Hematopoietic multipotent progenitor cell treated with erythropoietin and hydrocortisone succinate and interleukin-3 and kit ligand, for 17 days (in vitro differentiated cells): Measurements from ENCODE around the gene PDSS1.
A peak's percentile ranks its signal among the peaks of the same experiment; 100 is the strongest.

Experiments used
- DNase-seq: peaks from one replicate; pipeline ENCODE4 v3.0.0-alpha.2; 2015; ENCODE audit warnings: low spot score

PDSS1 gene

GRCh38 chr10:26699631-26700030 lies 2.1 kb downstream of the PDSS1 start:
- no peak for DNase-seq

- DNase-seq: no peak
Measured at GRCh38 chr10:26700884-26701630, 3.6 kb downstream of the PDSS1 start.

GRCh38 chr10:26703096-26703495 lies 5.6 kb downstream of the PDSS1 start:
- DNase-seq: no peak

- DNase-seq: no peak
Measured at GRCh38 chr10:26703974-26704373, 6.5 kb downstream of the PDSS1 start.

GRCh38 chr10:26706206-26706605 lies 8.7 kb downstream of the PDSS1 start:
- DNase-seq: no peak

- DNase-seq: no peak
Measured at GRCh38 chr10:26706936-26707335, 9.4 kb downstream of the PDSS1 start.

GRCh38 chr10:26711324-26711723 lies 13.8 kb downstream of the PDSS1 start:
- DNase-seq: no peak

- no peak for DNase-seq
Measured at GRCh38 chr10:26714415-26715136, 17.1 kb downstream of the PDSS1 start.

GRCh38 chr10:26715137-26715487 lies 17.6 kb downstream of the PDSS1 start:
- DNase-seq: no peak

- DNase-seq: no peak
Measured at GRCh38 chr10:26717476-26717875, 20.0 kb downstream of the PDSS1 start.

- no peak for DNase-seq
Measured at GRCh38 chr10:26721561-26721960, 24.1 kb downstream of the PDSS1 start.

- no peak for DNase-seq
Measured at GRCh38 chr10:26723016-26723415, 25.5 kb downstream of the PDSS1 start.

GRCh38 chr10:26725837-26726727 lies 28.6 kb downstream of the PDSS1 start:
- DNase-seq: peak; percentile 74

GRCh38 chr10:26727005-26727404 lies 29.5 kb downstream of the PDSS1 start:
- no peak for DNase-seq

- no peak for DNase-seq
Measured at GRCh38 chr10:26728957-26729356, 31.5 kb downstream of the PDSS1 start.

- no peak for DNase-seq
Measured at GRCh38 chr10:26729395-26729794, 31.9 kb downstream of the PDSS1 start.

- no peak for DNase-seq
Measured at GRCh38 chr10:26730552-26730951, 33.1 kb downstream of the PDSS1 start.

GRCh38 chr10:26733750-26734568 lies 36.5 kb downstream of the PDSS1 start:
- DNase-seq: no peak

GRCh38 chr10:26735435-26735834 lies 37.9 kb downstream of the PDSS1 start:
- no peak for DNase-seq

GRCh38 chr10:26737730-26738129 lies 40.2 kb downstream of the PDSS1 start:
- DNase-seq: no peak

GRCh38 chr10:26738301-26738911 lies 40.9 kb downstream of the PDSS1 start:
- DNase-seq: no peak
